ENCODE results near the gene CXCR5. TPM values are rescaled to one million over a fixed set of nuclear protein-coding genes. Genes with fewer than 3 reads are reported as not detected.

CXCR5 gene
- total RNA-seq, 1 experiment from 2014 or later = not detected

DNA sequence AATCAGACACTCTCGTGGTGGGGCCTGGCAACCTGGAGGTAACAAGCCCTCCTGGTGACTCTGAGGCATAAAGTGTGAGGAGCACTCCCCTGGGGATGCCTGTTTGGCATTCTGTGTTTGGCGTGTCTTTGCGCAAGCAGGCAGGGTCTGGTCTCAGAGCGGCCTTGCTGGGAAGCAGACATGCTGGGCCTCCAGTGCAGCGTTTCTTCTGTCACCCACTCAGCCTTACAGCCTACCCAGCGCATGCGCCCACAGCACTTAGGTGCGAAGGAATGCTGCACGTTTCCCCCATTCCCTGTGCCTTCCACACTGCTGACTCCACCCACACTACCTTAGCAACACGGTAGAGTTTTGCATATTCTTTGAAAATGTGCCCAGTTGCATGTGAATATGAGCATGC lies 7.4 kb upstream of the CXCR5 start:
- H3K27ac ChIP-seq (ENCODE audit: low read length) = no peak overlapping the region
- H3K4me3 ChIP-seq (ENCODE audit: low read length) = no peak overlapping the region
- intact Hi-C loops (cut with micrococcal nuclease) = no loop called here
- H3K79me2 ChIP-seq (ENCODE audit: low read length) = no peaks in the 10 kb centered on the region
- no peaks in the 10 kb centered on the region for H3K27me3 ChIP-seq (ENCODE audit: low read length)
- CTCF ChIA-PET = no interaction called here
- DNase-seq (no peak), ATAC-seq (no peak)
- no peaks in the 10 kb centered on the region for H3K4me1 ChIP-seq (ENCODE audit: insufficient read depth, low read length)
- H4K20me1 ChIP-seq (ENCODE audit: low read length) = no peaks in the 10 kb centered on the region
- H3K9me2 ChIP-seq (replicated peaks; ENCODE audit: low read length) = no peaks in the 10 kb centered on the region
- H2AFZ ChIP-seq (ENCODE audit: low read length) = no peak overlapping the region
- H3K9me3 ChIP-seq (ENCODE audit: low read length) = no peaks in the 10 kb centered on the region
- POLR2A ChIA-PET (ENCODE audit: unreplicated experiment) = no interaction called here
- no peaks in the 10 kb centered on the region for H3F3A ChIP-seq (ENCODE audit: low read length, unreplicated experiment)
- TF ChIP-seq, protein P1, sequence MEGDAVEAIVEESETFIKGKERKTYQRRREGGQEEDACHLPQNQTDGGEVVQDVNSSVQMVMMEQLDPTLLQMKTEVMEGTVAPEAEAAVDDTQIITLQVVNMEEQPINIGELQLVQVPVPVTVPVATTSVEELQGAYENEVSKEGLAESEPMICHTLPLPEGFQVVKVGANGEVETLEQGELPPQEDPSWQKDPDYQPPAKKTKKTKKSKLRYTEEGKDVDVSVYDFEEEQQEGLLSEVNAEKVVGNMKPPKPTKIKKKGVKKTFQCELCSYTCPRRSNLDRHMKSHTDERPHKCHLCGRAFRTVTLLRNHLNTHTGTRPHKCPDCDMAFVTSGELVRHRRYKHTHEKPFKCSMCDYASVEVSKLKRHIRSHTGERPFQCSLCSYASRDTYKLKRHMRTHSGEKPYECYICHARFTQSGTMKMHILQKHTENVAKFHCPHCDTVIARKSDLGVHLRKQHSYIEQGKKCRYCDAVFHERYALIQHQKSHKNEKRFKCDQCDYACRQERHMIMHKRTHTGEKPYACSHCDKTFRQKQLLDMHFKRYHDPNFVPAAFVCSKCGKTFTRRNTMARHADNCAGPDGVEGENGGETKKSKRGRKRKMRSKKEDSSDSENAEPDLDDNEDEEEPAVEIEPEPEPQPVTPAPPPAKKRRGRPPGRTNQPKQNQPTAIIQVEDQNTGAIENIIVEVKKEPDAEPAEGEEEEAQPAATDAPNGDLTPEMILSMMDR (conservative IDR thresholded peaks at IDR 0.05; ENCODE audit: low read depth, low read length) = no peak
- TF ChIP-seq EZH2phosphoT487 (IDR thresholded peaks at IDR 0.05; ENCODE audit: borderline replicate concordance, low read length) = no peak
- no peak for TF ChIP-seq EZH2 (IDR thresholded peaks at IDR 0.05; ENCODE audit: low read length, unreplicated experiment)
- no peak overlapping the region for H3K4me2 ChIP-seq (ENCODE audit: low read length)
- H3K36me3 ChIP-seq (ENCODE audit: low read depth, low read length) = no peaks in the 10 kb centered on the region
- H3K9ac ChIP-seq (ENCODE audit: low read length) = no peak overlapping the region
- no TSS peak for BruUV-seq (replicated peaks)

DNA sequence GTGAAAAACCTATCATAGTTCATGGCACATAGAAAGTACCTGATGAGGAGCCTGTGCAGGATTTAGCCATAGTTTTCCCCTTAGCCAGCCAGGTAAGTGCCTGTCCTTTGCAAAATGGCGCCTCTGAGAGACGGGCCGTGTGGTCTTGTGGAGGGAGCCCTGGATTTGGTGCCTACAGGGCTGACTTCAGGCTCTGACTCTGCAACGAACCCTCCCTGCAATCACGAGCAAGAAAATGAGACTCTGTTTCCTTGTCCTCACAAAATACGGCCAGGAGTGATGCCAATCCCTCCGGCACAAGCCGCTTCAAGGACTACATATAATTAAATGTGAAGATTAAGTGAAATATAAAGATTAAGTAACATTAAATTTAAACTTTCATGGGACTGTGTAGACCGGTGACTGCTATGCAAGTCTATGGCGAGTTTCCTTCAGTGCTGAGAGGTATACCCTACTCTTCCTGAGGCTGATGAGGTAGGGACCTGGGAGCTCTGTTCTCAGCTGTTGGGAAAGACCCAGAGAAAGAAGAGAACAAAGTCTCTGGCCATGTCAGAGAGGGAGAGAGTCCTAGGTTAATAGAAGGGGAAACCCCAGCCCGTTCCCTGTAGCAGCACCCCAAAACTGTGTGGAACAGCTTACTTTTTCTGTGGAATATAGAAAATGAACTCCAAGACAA lies 6.1 kb upstream of the CXCR5 start:
- CTCF ChIA-PET = interaction anchor here (0.7 kb wide), 1 partner anchor 52 kb away, joined by 6 read pairs; no protein-coding TSS in a partner anchor
- H3F3A ChIP-seq (ENCODE audit: low read length, unreplicated experiment) = no peaks in the 10 kb centered on the region
- intact Hi-C loops (cut with micrococcal nuclease) = no loop called here
- POLR2A ChIA-PET (ENCODE audit: unreplicated experiment) = no interaction called here
- BruUV-seq (replicated peaks) = no TSS peak
- no peaks in the 10 kb centered on the region for H3K4me1 ChIP-seq (ENCODE audit: insufficient read depth, low read length)
- H3K4me3 ChIP-seq (ENCODE audit: low read length) = no peak overlapping the region
- no peaks in the 10 kb centered on the region for H3K27me3 ChIP-seq (ENCODE audit: low read length)
- H3K4me2 ChIP-seq (ENCODE audit: low read length) = no peak overlapping the region
- H3K9ac ChIP-seq (ENCODE audit: low read length) = no peak overlapping the region
- H3K79me2 ChIP-seq (ENCODE audit: low read length) = no peaks in the 10 kb centered on the region
- ATAC-seq (no peak), DNase-seq (no peak)
- H2AFZ ChIP-seq (ENCODE audit: low read length) = no peak overlapping the region
- TF ChIP-seq, protein P1 (conservative IDR thresholded peaks at IDR 0.05; ENCODE audit: low read depth, low read length) = no peak
- TF ChIP-seq EZH2 (IDR thresholded peaks at IDR 0.05; ENCODE audit: low read length, unreplicated experiment) (no peak), EZH2phosphoT487 (IDR thresholded peaks at IDR 0.05; ENCODE audit: borderline replicate concordance, low read length) (no peak)
- H3K27ac ChIP-seq (ENCODE audit: low read length) = no peak overlapping the region
- no peaks in the 10 kb centered on the region for H3K36me3 ChIP-seq (ENCODE audit: low read depth, low read length)
- H4K20me1 ChIP-seq (ENCODE audit: low read length) = no peaks in the 10 kb centered on the region
- H3K9me3 ChIP-seq (ENCODE audit: low read length) = no peaks in the 10 kb centered on the region
- no peaks in the 10 kb centered on the region for H3K9me2 ChIP-seq (replicated peaks; ENCODE audit: low read length)

DNA sequence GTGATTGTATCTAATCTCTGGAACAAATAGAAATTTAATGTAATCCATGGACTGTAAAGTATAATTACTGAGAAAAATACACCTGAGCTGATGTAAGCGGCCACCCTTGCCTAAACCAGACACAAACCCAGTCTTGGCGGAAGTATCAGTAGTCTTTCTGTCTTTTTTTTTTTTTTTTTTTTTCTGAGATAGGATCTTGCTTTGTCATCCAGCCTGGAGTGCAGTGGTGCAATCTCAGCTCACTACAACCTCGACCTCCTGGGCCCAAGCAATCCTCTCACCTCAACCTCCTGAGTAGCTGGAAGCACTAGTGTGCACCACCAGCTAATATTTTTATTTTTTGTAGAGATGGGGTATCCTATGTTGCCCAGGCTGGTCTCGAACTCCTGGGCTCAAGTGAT lies 5.5 kb upstream of the CXCR5 start:
- CTCF ChIA-PET = interaction anchor here (0.7 kb wide), 1 partner anchor 52 kb away, joined by 6 read pairs; no protein-coding TSS in a partner anchor
- no peak overlapping the region for H3K9ac ChIP-seq (ENCODE audit: low read length)
- no peak overlapping the region for H3K27ac ChIP-seq (ENCODE audit: low read length)
- POLR2A ChIA-PET (ENCODE audit: unreplicated experiment) = no interaction called here
- DNase-seq = no peak
- H3F3A ChIP-seq (ENCODE audit: low read length, unreplicated experiment) = no peaks in the 10 kb centered on the region
- no peaks in the 10 kb centered on the region for H3K9me3 ChIP-seq (ENCODE audit: low read length)
- ATAC-seq = no peak
- no peaks in the 10 kb centered on the region for H3K79me2 ChIP-seq (ENCODE audit: low read length)
- intact Hi-C loops (cut with micrococcal nuclease) = no loop called here
- no peak overlapping the region for H2AFZ ChIP-seq (ENCODE audit: low read length)
- H3K27me3 ChIP-seq (ENCODE audit: low read length) = no peaks in the 10 kb centered on the region
- H3K4me1 ChIP-seq (ENCODE audit: insufficient read depth, low read length) = no peaks in the 10 kb centered on the region
- no peaks in the 10 kb centered on the region for H3K36me3 ChIP-seq (ENCODE audit: low read depth, low read length)
- TF ChIP-seq EZH2phosphoT487 (IDR thresholded peaks at IDR 0.05; ENCODE audit: borderline replicate concordance, low read length) = no peak
- no peak for TF ChIP-seq EZH2 (IDR thresholded peaks at IDR 0.05; ENCODE audit: low read length, unreplicated experiment)
- TF ChIP-seq, protein P1 (conservative IDR thresholded peaks at IDR 0.05; ENCODE audit: low read depth, low read length) = no peak
- H3K4me2 ChIP-seq (ENCODE audit: low read length) = no peak overlapping the region
- no peaks in the 10 kb centered on the region for H4K20me1 ChIP-seq (ENCODE audit: low read length)
- no peak overlapping the region for H3K4me3 ChIP-seq (ENCODE audit: low read length)
- no peaks in the 10 kb centered on the region for H3K9me2 ChIP-seq (replicated peaks; ENCODE audit: low read length)
- no TSS peak for BruUV-seq (replicated peaks)
